HG03060 (cell line): Measurements from ENCODE around the gene APEX1.

ENCODE experiments used
- ATAC-seq: cut with Tn5 transposase; IDR thresholded peaks from one replicate; pipeline ENCODE4 v1.9.1; 2021; ENCODE audit warnings: low read depth, moderate number of reproducible peaks; ENCODE audit not compliant: unreplicated experiment

The APEX1 gene

DNA sequence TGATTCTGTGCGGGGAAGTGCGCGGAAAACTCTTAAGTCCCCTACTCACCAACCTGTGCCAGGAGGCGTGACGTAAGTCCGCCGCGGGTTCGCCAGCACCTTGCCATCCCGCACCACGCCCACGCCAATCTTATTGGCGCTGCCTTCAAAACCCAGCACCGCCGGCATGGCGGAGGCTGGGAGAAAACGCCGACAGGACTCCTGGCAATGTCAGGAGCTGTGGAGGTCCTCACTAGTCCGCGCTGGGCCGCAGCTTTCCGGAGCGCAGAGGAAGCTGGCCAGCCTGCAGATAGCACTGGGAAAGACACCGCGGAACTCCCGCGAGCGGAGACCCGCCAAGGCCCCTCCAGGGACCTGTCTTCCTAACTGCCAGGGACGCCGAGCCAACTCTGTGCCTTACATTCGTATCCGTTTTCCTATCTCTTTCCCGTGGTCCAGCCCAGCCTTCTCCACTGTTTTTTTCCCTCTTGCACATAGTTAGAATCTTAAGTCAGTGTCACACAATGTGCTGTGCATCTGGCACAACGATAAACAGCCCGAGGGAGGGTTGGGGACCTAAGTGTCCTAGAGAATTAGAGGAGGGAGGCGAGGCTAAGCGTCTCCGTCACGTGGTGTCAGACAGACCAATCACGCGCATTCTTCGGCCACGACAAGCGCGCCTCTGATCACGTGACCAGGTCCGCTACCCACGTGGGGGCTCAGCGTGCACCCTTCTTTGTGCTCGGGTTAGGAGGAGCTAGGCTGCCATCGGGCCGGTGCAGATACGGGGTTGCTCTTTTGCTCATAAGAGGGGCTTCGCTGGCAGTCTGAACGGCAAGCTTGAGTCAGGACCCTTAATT lies at the start of gene APEX1, which contains the start of gene OSGEP:
APEX1 (plus strand) TSS at position 711 of the 839 bp plus-strand sequence. CDS start 420 bp downstream, outside the sequence.
OSGEP (minus strand) TSS at position 297 of the 839 bp plus-strand sequence; CDS start at position 168, 129 bp downstream.
- peak; percentile 83 for ATAC-seq

DNA sequence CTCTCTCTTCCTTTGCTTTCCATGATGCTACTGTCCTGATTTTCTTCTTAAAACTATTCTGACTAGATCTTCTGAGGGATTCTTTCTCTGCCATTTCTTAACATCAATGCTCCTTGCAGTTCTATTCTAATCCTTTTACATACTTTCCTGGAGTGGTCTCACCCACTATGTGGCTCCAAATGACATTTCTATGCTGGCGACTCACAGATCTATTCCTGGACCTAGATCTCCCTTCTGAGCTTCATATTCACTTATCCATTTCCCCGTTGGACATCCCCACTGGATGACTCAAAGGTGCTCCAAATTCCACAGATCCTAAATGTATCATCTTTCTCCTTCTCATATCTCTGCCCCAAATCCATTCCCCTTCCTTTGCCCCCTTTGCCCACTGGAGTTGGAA lies 45.8 kb upstream of the APEX1 start:
- ATAC-seq, result no peak

DNA sequence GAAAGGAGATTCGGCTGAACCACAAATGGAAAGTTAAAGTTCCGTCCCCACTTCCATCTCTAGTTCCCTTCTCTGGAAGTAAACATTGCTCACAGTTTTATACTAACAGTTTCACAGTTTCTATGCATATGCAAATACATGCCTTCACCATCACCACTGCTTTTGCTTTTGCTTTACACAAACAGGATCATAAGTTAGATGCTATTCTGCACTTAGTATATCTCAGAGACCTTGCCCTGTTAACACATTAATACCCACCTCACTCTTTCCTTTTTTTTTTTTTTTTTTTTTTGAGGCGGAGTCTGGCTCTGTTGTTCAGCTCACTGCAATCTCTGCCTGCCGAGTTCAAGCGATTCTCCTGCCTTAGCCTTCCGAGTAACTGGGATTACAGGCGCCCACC lies 42.6 kb upstream of the APEX1 start:
- peak; percentile 50 for ATAC-seq

DNA sequence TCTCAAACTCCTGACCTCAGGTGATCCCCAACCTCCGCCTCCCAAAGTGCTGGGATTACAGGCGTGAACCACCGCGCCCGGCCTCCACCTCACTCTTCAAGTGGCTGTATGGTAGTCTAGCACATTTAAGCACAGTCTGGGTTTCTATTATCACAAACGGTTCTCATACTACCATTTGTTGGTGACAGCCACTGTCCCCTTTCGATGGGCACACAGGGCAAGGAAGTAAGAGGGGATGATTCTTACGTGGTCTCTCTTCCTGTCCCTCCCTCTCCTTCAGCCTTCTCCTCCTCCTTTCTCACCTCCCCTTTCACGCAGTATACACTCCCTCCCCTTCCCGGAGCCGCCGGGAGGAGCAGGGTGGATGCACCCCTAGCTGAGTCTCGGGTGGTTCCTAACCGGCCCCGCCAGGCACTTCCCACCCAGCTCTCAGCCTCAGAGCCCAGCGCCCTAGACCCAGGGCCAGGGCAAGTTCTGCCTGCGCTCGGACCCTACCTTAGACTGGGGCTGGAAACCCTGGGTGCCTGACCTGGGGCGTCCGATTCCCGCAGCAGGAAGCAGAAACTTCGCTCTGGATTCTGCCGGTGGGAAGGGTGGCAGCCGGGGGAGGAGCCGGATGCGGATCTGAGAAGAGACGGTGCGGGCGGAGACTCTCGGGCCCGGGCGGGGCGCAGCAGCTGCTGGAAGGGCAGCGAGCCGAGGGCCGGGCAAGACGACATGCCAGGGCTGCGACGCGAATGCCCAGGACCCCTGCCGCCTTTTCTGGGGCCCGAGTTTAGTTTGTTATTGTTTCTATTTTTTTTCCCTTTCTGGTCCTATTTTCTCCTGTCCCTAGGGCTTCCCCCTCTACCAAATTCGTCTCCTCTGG lies 41.9 kb upstream of the APEX1 start, which contains the start of gene TEP1:
TEP1 (minus strand) TSS at position 626 of the 868 bp plus-strand sequence. CDS start 5,062 bp downstream, outside the sequence.
- ATAC-seq, result no peak

DNA sequence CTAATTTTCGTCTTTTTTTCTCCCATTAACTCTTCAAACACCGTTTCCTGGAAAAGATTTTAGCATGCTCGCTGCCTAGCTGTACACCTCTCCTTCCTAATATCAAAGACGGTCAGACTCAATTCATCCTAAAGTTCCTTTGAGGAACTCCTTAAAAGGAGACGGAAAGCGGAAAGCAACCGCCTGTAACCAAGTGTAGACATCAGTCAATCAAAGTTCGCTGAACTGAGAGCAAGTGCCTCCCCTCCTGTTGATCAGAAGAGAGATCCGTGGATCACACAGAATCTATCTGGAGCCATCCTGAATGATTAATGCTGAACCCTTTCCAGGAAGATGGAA lies 41.3 kb upstream of the APEX1 start:
- ATAC-seq, result no peak

DNA sequence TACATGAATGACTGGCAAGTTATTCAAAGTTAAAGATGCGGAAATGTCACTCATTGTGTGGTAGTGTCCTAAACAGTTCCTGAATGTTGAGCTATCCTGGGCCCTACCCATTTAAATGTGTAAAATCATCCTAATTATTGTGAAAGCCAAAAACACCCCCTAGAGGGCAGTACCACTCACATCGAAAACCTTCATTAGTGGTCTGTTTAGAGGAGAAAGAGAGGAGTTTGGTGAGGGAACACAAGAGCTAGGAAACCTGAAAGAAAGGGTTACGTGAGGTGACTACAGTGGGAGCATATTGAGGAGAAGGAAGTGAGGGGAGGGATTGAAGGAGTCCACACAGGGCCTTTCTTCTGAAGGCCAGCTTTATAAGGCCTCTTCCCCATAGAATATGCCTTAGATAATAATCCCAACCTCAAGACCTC lies 39.2 kb upstream of the APEX1 start:
- ATAC-seq, result no peak

DNA sequence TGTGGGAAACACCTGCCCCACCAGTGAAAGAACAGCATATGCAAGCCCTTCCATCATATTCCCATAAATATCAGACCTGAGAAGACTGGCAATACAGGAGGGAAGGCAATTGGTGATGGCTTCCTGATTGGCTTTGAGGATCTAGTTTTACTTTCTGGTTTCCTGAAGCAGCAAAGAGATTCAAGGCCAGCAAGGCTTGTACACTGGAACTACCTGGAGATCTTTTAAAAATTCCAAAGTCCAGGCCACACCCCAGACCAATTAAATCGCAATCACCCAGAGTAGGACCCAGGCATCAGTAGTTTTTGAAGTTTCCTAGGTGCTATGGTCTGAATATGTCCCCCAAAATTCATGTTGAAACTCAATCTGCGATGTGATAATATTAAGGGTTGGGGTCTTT lies 38.8 kb upstream of the APEX1 start:
- ATAC-seq, result no peak

DNA sequence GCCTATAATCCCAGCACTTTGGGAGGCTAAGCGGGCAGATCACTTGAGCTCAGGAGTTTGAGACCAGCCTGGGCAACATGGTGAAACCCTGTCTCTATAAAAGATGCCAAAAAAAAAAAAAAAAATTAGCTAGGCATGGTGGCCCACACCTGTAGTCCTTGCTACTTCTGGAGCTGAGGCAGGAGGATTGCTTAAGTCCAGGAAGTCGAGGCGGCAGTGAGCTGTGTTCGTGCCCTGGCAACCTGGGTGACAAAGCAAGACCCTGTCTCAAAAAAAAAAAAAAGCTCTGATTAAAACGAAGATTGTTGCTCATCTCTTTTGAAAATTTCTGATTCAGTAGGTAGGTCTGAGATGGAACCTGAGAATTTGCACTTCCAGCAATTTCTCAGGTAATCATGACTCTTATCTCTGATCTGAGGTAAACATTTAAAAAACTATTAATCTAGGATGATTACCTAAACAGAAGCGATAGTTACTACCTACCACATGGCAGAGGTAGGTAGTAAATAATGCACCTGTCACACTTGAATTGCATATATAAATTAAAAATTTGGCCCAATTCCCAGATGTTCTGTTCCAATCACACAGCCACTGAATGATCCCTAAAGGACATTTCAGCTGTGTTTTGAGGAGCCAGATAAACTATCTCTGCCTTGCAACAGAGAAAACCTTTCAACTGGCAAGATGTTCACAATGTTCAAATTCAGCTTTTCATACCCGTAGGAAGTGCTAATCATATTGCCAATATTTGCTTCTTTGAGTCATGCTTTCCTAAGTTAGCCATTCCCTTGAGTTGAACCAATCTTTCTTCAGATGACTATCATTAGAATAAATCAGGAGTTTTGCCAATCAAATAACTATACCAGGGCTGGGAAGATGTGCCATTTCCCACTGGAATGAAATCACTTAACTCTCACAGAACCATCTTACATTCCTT lies 37.5 kb upstream of the APEX1 start:
- ATAC-seq, result no peak

DNA sequence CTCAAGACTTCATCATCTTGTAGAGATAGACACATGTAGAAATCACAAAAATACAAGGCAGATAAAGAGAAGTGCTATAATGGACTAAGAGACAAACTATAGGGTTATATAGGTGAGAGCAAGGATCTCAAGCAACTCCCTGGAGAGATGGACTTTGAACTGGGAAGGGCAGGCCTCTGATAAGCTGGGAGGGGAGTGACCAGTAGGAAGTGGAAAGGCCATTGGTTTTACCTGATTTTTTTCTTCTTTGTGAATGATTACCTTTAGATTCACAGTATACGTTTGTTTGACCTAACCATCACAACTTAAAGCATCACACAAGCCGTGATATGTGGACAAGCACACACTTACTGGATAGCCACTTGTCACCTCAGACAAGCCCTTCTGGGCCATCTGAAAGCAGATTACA lies 36.5 kb upstream of the APEX1 start:
- ATAC-seq, result no peak

DNA sequence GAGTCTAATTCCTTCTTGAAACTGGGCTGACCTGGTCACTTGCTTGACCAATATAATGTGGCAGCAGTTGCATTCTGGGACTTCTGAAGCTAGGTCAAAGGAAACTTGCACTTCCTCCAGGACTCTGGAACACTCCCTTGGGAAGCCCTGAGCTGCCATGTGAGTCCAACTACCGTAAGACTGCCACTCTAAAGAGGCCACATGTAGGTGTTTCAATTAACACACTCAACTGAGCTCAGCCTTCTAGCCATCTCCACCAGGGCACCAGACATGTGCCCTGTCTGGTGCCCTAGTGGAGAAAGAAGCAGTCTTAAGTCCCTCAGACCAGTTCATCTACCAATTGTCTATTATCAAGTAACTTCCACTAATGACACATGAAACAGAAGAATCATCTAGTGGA lies 35.6 kb upstream of the APEX1 start:
- no peak for ATAC-seq

DNA sequence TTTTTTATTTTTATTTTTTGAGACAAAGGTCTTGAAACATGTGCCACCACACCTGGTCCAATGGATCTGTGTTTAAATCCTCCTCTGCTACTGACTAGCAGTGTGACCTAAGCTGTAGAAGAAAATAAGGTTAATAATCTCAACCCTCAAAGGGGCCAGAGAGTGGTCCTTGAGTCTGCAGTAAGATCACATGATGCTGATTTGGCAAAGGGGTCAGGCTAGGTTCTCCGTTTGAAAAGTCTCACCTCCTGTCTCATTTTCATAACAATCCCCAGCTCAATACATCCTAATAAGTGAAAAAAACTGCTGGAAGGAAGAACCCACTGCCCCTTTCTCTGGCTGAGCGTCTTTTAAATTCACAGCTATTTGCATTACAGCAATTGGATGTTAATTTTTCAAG lies 33.8 kb upstream of the APEX1 start:
- ATAC-seq, result no peak

DNA sequence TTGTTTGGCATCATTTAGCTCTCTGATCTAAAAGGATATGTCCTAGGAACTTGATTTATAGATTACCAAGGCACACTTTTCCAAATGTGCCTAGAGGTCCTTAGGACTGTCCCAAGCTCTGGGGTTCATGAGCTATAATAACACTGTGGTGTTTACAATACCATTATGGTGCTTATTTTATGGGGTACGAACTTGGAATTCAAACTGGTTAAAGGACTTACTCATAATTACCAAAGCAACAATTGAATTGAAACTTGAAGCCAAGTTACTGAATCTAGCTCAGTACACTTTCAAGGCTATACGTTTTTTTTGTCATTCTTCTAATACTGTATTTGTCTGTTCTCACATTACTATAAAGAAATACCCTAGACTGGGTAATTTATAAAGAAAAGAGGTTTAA lies 32.1 kb upstream of the APEX1 start:
- no peak for ATAC-seq

DNA sequence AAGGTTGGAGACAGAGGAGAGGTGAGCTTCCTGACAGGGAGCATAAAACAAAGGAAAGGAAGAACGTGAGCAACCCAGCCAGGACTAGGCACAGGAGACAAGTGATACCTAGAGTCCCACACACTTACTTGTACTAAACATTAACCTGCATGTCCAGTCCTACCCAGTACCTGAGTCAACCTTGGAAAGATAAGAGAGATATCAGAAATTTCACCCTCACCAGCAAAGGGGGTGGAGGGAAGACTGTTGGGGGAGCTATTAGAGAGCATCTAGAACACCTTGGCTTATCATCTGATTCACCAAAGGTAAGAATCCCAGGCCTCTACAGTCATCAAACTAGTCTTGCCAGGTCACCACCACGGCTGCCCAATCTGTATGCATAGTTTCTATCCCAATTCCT lies 30.2 kb upstream of the APEX1 start:
- no peak for ATAC-seq

DNA sequence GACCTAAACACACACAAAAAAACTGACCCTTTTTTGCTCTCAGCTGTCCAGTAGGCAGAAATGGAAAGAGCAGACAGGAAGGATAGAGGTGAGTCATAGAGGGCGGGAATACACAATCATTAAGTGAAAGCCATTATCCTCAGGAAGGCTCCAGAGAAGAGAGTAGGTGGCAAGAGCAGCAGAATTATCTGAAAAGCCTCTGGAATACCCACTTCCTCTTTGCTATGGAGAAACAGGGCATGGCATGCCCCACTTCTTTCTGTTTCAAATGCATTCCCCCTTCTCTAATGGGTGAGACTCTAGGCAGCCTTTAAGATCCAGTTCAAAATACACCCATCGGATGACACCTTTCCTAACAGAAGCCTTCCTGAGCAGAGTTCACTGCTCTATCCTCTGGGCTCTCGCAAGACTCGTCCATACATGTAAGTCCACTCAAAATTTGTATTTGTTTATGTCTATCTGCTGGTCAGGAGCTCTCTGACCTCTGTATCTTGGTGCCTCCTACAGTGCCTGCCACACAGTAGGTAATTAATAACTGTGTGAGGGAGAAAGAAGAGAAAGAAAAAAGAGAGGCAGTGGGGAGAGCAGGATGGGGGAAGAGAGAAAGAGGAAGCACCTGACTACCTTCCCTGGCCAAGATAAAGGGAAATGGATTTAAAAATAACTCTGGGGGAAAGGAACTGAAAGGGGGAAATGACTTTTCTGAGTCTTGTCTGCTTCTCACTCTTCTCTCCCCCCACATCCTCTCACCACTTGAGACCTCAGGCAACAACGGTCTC lies 27.6 kb upstream of the APEX1 start:
- peak; percentile 55 for ATAC-seq

DNA sequence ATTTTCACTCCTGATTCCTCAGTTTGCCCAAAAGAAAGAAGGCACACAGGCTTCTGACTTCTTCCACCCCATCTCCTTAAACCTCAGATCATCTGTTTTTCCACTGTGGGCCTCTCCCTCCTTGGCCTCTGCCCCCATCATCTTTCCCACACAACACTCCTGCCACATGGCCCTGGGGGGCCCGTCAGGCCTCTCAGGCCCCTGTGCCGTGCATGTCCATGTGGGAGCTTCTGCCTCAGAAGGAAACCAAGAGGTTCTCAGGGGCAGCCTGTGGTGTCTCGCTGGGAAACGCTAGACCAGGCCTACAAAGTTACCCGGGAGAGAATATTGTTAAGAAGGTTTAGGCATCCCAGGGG lies 27.0 kb upstream of the APEX1 start:
- no peak for ATAC-seq

DNA sequence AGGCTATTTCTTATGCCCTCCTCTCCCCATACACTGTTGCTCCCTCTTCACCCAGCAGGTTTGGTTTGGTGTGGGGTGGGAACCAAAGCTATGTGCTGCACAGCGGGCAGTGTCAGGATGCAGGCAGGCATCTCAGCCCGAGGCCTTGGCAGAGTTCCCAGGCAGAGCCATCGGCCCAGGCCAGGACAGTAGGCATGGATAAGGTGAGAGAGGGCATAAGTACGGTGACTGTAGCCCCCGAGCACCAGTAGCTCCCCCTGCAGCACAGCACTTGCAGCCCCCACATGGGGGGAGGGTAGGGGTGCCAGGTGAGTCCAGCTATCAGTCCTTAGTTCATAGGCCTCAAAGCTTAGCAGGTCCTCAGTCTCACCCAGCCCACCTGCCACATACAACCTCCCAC lies 26.2 kb upstream of the APEX1 start:
- ATAC-seq, result no peak

DNA sequence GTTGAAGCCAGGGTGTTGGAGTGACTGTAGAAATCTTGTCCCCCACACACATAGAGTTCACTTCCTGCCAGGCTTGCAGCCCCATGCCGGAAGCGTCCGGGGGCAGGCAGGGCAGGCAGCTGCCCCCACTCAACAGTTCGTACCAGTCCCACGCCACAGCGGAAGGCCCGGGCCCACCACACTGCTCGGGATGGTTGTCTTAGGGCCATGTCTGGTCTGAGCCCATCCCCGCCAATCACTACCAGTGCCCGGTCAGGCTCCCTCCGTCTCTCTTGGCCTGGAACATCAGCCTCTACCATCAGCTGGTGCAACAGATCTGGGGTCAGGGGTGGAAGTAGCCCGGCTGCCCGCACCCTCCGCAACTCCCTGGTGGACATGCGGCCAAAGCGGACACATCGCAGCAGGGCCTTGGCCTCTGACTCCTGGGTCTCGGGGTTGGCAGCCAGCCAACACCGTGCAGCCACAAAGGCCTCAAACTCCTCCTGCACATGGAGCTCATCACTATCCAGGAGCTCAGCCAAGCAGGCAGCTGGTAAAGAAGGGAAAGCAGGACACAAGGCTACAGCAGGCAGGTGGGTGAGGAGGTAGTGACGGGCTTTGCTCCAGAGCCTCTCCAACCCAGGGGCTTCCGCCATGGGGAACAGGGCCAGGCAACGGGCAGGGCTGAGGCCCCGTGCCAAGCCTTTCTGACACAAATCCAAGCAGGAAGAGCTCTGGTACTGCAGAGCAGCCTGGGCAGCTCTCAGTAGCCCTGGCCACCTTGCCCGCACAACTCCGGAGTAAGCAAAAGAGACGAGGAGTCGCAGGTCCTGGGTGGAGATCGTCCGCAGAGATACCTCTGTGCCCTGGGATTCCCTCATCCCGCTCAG lies 25.0 kb upstream of the APEX1 start:
- no peak for ATAC-seq

DNA sequence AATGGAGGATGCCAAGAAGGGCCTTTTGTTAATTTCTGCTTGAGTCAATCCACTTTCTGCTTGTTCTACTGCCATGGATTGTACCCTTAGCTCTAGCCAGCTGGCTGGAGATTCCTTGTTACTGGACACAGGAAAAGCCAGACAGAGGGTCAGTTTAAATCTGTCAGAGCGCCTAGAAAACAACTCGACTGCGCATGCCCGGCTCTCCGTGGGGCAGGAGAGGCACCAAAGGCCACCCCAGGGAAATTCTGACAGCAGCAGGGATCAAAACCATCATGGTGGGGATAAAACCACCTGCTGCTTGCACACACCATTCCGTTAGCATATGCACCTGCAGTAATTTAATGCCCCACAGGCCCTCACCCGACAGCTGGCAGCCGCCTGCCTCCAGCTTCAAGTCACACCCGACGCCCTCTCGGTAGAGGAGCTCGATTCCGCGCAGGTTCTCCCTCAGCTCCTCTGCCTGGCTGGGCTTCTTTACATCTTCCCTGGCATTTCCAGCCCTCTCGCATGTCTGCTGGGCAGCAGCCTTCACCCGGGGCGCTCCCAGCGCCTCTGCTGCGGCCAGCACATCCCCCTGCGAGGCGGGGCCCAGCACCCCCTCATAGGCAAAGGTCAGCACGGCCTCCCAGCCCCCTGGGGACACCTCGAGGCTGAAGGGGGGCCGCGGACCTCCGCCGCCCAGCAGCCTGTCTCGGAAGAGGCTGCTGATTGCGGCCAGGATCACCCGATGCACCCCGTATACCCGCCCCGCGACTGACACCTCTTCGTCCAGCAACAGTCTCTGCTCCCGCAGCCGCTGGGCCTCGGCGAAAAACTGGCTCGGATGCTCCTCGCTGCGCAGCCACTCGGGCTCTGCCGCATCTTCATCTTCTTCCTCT lies 20.1 kb upstream of the APEX1 start:
- no peak for ATAC-seq
